Measurements from ENCODE around the gene LRRTM4. TPM values are rescaled to one million over a fixed set of nuclear protein-coding genes. Genes with fewer than 3 reads are reported as not detected.

LRRTM4 gene
- total RNA-seq, 4 donors from 2014 or later: not detected

DNA sequence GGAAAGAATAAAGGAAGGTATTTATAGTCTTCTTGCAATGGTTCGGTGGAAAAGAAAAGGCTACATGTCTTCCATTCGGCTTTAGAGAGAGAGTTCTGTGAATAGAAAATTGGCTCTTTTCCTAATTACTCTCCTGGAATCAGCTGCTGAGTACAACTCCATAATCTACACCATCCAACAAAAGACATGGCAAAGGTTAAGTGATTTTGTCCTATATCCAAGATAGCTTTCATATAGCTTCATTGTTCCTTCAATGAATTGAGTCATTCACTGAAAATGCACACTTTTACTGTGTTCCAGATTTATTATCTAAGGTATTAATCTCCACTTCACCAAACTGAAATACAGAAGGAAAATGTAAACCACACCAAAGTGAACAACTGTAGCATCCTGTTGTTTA, 514.5 kb downstream of the LRRTM4 start:
- TF ChIP-seq POLR2A (IDR thresholded peaks at IDR 0.05): no peak
- TF ChIP-seq, protein P1, sequence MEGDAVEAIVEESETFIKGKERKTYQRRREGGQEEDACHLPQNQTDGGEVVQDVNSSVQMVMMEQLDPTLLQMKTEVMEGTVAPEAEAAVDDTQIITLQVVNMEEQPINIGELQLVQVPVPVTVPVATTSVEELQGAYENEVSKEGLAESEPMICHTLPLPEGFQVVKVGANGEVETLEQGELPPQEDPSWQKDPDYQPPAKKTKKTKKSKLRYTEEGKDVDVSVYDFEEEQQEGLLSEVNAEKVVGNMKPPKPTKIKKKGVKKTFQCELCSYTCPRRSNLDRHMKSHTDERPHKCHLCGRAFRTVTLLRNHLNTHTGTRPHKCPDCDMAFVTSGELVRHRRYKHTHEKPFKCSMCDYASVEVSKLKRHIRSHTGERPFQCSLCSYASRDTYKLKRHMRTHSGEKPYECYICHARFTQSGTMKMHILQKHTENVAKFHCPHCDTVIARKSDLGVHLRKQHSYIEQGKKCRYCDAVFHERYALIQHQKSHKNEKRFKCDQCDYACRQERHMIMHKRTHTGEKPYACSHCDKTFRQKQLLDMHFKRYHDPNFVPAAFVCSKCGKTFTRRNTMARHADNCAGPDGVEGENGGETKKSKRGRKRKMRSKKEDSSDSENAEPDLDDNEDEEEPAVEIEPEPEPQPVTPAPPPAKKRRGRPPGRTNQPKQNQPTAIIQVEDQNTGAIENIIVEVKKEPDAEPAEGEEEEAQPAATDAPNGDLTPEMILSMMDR (IDR thresholded peaks at IDR 0.05): no peak
- H3K4me1 ChIP-seq: no peaks in the 10 kb centered on the region
- no peaks in the 10 kb centered on the region for H3K27me3 ChIP-seq
- H3K4me3 ChIP-seq: no peak overlapping the region
- no peaks in the 10 kb centered on the region for H3K36me3 ChIP-seq
- no peak for DNase-seq
- no peaks in the 10 kb centered on the region for H3K9me3 ChIP-seq
- no peak overlapping the region for H3K27ac ChIP-seq

DNA sequence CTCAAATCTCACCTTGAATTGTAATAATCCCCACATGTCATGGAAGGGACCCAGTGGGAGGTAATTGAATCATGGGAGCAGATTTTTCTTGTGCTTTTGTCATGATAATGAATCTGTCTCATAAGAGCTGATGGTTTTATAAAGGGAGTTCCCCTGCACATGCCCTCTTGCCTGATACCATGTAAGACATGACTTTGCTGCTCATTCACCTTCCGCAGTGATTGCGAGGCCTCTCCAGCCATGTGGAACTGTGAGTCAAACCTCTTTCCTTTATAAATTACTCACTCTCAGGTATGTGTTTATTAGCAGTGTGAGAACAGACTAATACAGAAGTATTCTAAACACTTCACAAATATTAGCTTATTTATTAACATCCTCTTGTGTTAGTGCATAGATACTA, 516.7 kb downstream of the LRRTM4 start:
- no peaks in the 10 kb centered on the region for H3K27me3 ChIP-seq
- TF ChIP-seq POLR2A (IDR thresholded peaks at IDR 0.05): no peak
- TF ChIP-seq, protein P1 (IDR thresholded peaks at IDR 0.05): no peak
- no peak for DNase-seq

GRCh38 chr2:77001895-77002294, 520.3 kb downstream of the LRRTM4 start:
- Histone ChIP-seq H3K4me1 (no peaks in the 10 kb centered on the region), H3K4me3 (no peak overlapping the region), H3K9me3 (no peaks in the 10 kb centered on the region), H3K36me3 (no peaks in the 10 kb centered on the region), H3K27ac (no peak overlapping the region), H3K27me3 (no peaks in the 10 kb centered on the region)
- TF ChIP-seq POLR2A (IDR thresholded peaks at IDR 0.05): no peak
- TF ChIP-seq, protein P1 (IDR thresholded peaks at IDR 0.05): no peak
- no peak for DNase-seq

More for the DNA sequence above, 516.7 kb downstream of the LRRTM4 start:
- H3K9me3 ChIP-seq: no peaks in the 10 kb centered on the region
- H3K4me3 ChIP-seq: no peak overlapping the region
- H3K4me1 ChIP-seq: no peaks in the 10 kb centered on the region
- H3K27ac ChIP-seq: no peak overlapping the region
- no peaks in the 10 kb centered on the region for H3K36me3 ChIP-seq

DNA sequence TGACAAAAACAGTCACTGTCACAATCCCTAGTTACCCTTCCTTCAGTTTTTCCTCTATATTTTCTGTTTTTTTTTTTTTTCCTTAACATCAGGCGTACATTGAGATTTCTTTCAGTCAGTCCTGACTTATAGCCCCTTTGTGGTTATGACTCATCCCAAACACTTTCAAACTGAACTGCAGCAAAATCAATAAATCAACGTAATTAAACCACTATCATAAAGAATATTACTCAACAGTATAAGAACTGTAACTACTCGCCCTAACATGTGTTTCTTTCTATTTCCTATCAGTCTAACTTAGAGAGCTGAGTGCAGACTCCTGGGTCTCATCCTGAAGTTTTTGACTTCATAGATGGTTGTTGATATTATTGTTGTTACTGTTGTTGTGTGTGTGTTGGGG, 523.5 kb downstream of the LRRTM4 start:
- Histone ChIP-seq H3K4me3 (no peak overlapping the region), H3K27ac (no peak overlapping the region), H3K9me3 (no peaks in the 10 kb centered on the region), H3K4me1 (no peaks in the 10 kb centered on the region), H3K27me3 (no peaks in the 10 kb centered on the region), H3K36me3 (no peaks in the 10 kb centered on the region)
- no peak for TF ChIP-seq POLR2A (IDR thresholded peaks at IDR 0.05)
- TF ChIP-seq, protein P1 (IDR thresholded peaks at IDR 0.05): no peak
- DNase-seq: no peak

GRCh38 chr2:76998152-76998551, 524.0 kb downstream of the LRRTM4 start:
- Histone ChIP-seq H3K9me3 (no peaks in the 10 kb centered on the region), H3K27ac (no peak overlapping the region), H3K36me3 (no peaks in the 10 kb centered on the region), H3K27me3 (no peaks in the 10 kb centered on the region), H3K4me3 (no peak overlapping the region), H3K4me1 (no peaks in the 10 kb centered on the region)
- TF ChIP-seq, protein P1 (IDR thresholded peaks at IDR 0.05): no peak
- TF ChIP-seq POLR2A (IDR thresholded peaks at IDR 0.05): no peak
- DNase-seq: no peak

DNA sequence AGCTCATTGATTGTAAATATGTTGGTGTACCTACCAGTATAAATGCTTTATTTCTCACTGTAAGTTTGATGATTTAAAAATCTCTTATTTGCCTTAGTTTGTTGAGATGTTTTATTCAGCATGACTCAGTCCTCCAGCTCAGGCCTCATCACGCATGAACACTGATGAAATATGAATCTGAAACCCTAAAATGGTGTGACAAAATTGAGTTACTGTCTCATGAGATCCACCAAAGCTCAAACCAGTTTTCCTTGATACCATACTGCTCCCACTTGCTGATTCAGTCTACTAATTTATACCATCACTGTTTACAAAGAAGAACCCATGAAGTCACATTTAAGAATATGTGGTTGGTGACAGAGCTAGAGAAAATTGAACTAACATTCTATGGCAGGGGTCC, 524.9 kb downstream of the LRRTM4 start:
- Histone ChIP-seq H3K27me3 (no peaks in the 10 kb centered on the region), H3K27ac (no peak overlapping the region), H3K4me3 (no peak overlapping the region), H3K9me3 (no peaks in the 10 kb centered on the region), H3K36me3 (no peaks in the 10 kb centered on the region), H3K4me1 (no peaks in the 10 kb centered on the region)
- no peak for DNase-seq
- no peak for TF ChIP-seq POLR2A (IDR thresholded peaks at IDR 0.05)
- TF ChIP-seq, protein P1 (IDR thresholded peaks at IDR 0.05): no peak
